ENCODE data around the gene XRCC3.

DNA sequence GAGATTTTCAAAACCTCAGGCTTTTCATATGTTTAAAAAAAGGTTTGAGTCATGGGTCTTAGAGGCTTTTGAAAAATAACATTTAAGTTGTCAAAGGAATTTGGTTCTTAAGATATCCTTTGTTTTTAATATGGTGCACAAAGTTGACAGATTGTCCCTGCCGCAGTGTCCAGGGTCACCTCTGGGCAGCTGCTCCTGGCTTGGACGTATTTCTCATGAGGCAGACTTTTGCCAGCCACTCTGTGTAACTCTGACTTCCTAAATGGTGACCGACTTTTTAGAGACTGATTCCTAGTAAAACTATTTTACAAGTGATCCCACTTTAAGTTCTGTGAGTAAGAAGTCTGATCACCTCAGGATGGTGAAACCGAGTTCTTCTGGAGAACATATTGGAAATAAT is 27.5 kb downstream of the XRCC3 start:
- TF ChIP-seq USF2 (IDR thresholded peaks at IDR 0.05; ENCODE audit: low read length) = no peak
- TF ChIP-seq, protein P1, sequence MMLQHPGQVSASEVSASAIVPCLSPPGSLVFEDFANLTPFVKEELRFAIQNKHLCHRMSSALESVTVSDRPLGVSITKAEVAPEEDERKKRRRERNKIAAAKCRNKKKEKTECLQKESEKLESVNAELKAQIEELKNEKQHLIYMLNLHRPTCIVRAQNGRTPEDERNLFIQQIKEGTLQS (IDR thresholded peaks at IDR 0.05; ENCODE audit: insufficient read depth, low read depth, low read length) = no peak
- TF ChIP-seq POLR2A (IDR thresholded peaks at IDR 0.05; ENCODE audit: control extremely low read depth in 1 of 2, low read depth in 2 of 2, low read length in 2 of 2) = no peak

Measured in H1 (cell line).